Esophagus muscularis mucosa (tissue), 4 donors: Measurements from ENCODE around the gene NRXN3.

Experiments used
- EP300 ChIP-seq: sonication (generic); formaldehyde crosslinking; IDR thresholded peaks from one replicate; pipeline ENCODE4 v1.6.1; 2017; ENCODE audit warnings: antibody characterized with exemption
- POLR2A ChIP-seq: fragments of 450-650 bp; IDR thresholded peaks from one replicate; pipeline ENCODE4 v1.6.1; 2017; ENCODE audit warnings: antibody characterized with exemption, moderate library complexity, mild to moderate bottlenecking, low read depth
- POLR2AphosphoS5 ChIP-seq, 2 donors: sonication (generic); formaldehyde crosslinking; IDR thresholded peaks; one replicate each; pipeline ENCODE4 v1.6.1; 2017; ENCODE audit warnings: antibody characterized with exemption in 2 of 2
- TF ChIP-seq, protein P1 (sequence below), 3 experiments: fragments of 200-600 bp in 2 of 3; fragments of 450-650 bp in 1 of 3; sonication (generic) in 2 of 3; IDR thresholded peaks; one replicate each; pipeline ENCODE4 v1.5.1; 2017 to 2019; ENCODE audit warnings: antibody characterized with exemption in 3 of 3, mild to moderate bottlenecking in 2 of 3, moderate library complexity in 1 of 3

GRCh38 chr14:78417532-78417931, 247.4 kb downstream of the NRXN3 start:
- TF ChIP-seq, protein P1, sequence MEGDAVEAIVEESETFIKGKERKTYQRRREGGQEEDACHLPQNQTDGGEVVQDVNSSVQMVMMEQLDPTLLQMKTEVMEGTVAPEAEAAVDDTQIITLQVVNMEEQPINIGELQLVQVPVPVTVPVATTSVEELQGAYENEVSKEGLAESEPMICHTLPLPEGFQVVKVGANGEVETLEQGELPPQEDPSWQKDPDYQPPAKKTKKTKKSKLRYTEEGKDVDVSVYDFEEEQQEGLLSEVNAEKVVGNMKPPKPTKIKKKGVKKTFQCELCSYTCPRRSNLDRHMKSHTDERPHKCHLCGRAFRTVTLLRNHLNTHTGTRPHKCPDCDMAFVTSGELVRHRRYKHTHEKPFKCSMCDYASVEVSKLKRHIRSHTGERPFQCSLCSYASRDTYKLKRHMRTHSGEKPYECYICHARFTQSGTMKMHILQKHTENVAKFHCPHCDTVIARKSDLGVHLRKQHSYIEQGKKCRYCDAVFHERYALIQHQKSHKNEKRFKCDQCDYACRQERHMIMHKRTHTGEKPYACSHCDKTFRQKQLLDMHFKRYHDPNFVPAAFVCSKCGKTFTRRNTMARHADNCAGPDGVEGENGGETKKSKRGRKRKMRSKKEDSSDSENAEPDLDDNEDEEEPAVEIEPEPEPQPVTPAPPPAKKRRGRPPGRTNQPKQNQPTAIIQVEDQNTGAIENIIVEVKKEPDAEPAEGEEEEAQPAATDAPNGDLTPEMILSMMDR (IDR thresholded peaks at IDR 0.05): no peak
- TF ChIP-seq POLR2A (no peak), EP300 (no peak), POLR2AphosphoS5 (IDR thresholded peaks at IDR 0.05) (no peak)
